ENCODE data around the gene NTNG1.
"Not testable (repeated sequence)": the region's sequence is repeated elsewhere in the genome, so short reads cannot be mapped to it uniquely, and the experiment has no call there.

The NTNG1 gene

DNA sequence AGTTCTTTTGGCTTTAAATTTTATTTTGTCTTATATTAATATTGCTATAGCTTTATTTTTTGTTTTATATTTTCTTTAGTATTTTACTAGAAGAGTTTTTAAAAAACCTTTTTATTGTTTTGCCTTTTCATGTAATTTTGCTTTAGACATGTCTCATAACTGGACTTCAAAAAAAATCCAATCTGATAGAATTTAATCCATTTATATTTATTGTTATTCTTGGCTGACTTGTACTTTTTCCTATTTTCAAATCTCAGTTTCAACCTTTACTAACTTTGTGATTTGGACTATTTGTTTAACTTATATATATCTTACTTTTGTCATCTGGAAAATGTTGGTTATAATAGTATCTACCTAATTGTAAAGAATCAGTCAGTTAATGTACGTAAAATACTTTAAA is 61.2 kb downstream of the NTNG1 start:
- DNase-seq, result no peak

DNA sequence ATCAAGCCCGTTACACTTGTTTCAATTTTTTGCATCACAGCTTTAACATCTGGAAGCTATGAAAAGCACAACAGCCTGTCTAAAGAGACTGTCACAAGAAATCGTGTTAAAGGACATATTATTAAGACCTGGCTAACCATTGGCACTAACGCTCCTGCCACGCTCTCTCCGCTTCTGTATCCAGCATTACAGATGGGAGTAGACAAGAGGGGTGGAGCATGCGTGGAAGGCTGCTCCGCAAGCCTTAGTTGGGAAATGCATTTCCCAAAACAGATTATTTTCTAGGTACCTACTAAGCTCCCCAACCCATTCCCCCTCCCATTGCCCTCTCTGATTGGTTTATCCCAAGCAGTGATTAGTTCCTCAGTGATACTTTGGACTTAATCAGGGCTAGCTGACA is 72.4 kb downstream of the NTNG1 start:
- DNase-seq, result no peak

DNA sequence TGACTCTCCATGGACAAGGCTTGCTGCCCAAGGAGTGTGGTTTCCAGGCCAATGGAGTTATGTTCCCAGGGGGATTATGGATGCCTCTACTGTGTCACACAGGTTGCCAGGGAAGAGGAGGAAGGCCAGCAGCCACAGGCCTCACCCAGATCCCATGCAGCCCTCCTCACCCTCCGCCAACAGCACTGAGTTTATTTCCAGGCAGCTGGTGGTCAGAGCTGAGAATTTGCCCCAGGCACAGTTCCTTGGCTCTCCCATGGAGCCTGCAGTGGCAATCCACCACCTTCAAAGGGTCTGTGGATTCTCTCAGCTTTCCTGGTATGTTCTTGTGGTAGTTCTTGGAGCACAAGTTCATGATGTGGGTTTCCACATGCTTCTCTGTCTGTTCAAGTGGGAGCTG is 79.2 kb downstream of the NTNG1 start:
- no peak for DNase-seq

- no peak for DNase-seq
Observed at GRCh38 chr1:107225706-107226105, 84.9 kb downstream of the NTNG1 start.

- no peak for DNase-seq
Observed at GRCh38 chr1:107228704-107229371, 88.0 kb downstream of the NTNG1 start.

- no peak for DNase-seq
Observed at GRCh38 chr1:107229711-107230110, 88.9 kb downstream of the NTNG1 start.

- DNase-seq, result no peak
Observed at GRCh38 chr1:107230121-107230520, 89.3 kb downstream of the NTNG1 start.

GRCh38 chr1:107231291-107231690 is 90.5 kb downstream of the NTNG1 start:
- no peak for DNase-seq

DNA sequence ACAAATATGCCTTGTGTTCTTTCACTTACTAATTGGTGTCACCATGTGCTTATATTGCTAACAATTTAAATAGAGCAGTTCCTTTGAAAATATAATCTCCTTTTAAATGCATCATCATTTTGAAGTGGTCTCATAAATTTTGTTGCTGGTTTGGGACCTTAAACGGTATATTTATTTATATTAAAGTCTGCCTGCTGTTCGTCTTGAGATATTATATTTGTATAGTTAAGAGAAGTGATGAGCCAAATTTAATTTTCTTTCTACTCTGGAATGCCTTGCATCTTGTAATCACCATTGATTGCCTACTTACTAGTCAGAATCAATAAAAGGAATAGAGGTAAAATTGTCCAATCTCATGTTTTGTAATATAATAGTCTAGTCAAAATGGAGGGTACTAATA is 91.6 kb downstream of the NTNG1 start:
- DNase-seq, result no peak

- not testable (repeated sequence) for DNase-seq
Observed at GRCh38 chr1:107236760-107237159, 95.9 kb downstream of the NTNG1 start.

DNA sequence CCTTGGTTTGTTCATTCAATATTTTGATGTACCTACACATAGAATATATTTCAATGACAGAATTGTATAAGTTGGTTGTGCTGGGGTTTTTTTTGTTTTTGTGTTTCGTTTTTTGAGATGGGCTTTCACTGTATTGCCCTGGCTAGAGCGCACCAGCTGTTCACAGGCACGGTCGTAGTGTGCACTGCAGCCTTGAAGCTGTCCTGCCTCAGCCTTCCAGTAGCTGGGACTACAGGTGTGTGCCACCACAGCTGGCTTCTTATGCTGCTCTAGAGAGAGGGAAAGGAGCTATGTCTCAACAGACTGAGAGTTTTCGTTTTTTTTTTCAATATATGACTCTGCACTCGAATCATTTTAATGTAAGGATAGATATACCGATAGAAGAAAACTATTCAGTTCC is 102.6 kb downstream of the NTNG1 start:
- no peak for DNase-seq

- no peak for DNase-seq
Observed at GRCh38 chr1:107244709-107245500, 104.1 kb downstream of the NTNG1 start.

DNA sequence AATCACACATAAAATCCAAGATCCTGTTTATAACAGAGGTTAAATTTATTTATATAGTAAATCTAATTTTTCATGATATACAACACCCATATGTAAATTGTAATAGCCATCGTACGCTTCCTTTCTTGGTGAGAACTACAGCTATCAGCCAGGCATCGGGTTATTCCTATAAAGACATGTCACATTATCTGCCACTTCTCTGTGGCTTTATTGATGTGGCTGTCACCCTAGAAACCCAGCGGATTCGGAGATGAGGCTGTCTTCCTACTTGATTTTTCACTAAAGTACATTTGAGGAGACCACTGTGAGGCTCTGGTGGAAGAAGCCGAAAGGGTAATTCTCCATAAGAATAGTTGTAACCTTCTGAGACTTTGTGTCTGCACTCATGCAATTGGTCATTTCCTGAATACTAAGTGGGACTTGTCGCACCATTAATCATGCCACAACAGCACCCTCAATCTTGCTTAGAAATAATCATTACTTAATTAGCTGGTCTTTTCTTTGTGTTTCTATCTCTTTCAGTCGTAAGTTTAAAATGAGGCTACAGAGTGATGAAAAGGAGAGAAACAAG is 106.0 kb downstream of the NTNG1 start:
- DNase-seq, result no peak

DNA sequence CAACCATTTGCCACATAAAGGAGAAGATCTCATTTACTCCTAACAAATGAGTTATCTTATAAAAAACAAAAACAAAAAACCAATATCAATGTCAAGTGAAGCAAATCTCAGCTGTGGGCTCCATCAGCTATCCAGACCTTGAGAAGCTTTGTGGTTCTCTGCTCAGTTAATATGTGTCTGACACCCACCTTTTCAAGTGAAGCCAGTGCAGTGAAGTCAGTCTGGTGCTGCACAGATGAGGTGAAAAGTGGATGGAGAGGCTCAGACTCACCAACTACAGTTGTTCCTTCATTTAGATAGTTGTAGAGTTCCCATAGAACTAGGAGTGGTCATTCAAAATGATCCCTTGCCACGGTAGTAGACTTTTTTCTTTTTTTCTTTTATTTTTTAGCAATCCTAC is 106.8 kb downstream of the NTNG1 start:
- no peak for DNase-seq

DNA sequence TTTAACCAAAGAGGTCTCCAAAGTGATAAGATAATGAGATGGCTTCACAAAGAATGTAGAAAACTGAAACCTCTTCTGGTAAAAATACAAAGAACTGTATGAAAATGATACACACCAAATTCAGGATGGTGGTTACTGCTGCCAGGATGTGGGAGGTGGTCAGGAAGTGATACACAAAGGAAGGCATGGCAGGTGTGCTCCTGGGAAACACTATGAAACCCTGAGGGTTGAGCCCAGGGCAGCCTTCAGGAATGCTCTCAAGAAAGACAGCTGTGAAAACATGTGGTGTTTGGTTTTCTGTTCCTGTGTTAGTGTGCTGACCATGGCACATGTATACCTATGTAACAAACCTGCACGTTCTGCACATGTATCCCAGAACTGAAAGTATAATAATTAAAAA is 109.3 kb downstream of the NTNG1 start:
- DNase-seq, result no peak

DNA sequence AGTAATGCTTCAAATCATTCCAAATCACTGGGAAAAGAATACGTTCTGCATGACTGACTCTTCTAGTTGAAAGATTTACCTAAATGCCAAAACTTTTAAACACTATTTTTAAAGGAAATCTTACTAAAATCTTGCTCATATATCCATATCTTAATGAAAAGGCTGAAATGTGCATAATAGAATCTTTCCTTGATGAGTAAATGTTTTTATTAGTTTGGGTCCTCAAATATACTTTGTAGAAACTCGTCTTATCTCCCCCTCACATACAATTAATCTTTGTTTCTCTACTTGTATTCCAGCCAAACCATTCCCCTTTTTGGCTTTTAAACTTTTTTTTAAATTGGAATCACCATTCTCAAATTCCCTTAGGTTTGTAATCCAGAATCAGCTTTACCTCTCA is 110.2 kb downstream of the NTNG1 start:
- no peak for DNase-seq

- no peak for DNase-seq
Observed at GRCh38 chr1:107251839-107252238, 111.0 kb downstream of the NTNG1 start.

- DNase-seq, result no peak
Observed at GRCh38 chr1:107252271-107252670, 111.4 kb downstream of the NTNG1 start.

GRCh38 chr1:107254306-107254705 is 113.5 kb downstream of the NTNG1 start:
- DNase-seq, result no peak

DNA sequence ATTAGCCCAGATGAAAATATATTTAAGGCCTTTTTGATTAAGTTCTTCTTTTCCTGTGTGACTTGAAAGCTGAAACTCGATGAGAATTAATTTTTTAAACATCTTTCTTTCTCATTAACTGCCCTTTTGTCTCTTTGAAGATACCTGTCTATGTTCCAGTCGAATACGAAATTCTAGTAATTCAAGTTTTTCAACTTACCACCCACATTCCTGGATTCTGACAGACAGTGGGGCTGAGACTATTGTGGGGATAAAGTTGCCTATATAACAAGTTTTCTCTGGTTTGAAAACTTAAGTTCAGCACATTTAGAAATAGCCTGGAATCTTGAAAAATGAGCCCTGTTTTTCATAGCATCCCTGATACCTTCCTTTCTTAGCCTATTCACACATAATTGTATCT is 114.6 kb downstream of the NTNG1 start:
- DNase-seq, result no peak

GRCh38 chr1:107262467-107263286 is 121.8 kb downstream of the NTNG1 start:
- DNase-seq, result no peak

DNA sequence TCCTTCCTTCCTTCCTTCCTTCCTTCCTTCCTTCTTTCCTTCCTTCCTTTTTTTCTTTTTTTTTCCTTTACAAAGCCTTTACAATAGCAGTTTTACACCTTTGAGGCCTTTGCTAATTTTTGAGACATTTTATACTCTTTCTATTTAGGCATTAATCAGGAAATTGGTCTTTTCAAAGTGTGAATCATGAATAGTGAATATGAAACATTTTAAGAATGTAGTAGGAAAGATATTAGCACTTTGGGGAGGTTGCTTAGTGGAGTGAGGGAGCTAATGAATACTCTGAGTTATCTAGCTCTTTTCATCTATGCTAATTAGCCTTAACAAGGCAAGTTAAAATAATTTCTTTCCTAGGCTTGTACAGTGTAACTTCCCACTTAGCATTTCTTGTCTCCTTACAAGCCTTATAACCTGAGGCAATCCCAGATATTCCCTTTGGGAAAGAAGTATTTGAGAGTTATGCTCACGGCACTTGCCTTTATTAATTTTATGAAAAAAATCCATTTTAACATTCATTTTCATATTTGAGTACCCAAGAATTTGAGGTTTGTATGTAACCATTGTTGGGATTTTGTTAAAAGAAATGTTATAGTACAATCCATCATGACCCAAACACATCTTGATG is 122.6 kb downstream of the NTNG1 start:
- DNase-seq, result no peak

DNA sequence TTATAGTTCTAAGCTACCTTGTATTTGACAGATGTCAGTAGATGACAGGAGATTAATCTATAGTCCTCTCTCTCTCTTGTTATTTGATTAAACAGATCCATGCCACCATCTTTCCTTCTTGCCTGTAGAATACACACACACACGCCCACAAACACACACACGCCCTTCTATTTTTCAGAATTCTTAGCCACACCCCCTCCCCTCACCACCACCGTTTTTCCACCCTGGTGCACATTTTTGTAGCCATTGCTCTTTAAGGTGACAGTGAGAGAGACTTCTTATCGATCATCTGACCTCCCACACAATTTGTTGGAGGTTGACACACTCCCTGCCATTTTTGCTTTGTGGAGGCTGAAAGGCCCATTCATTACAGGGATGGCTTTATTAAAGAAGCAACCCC is 123.2 kb downstream of the NTNG1 start:
- no peak for DNase-seq

Data from activated CD4-positive, CD25-positive, alpha-beta regulatory T cell (primary cell).